WI38 (cell line): Measurements from ENCODE around the gene CAMK2N1.

Experiments
- H3K4me3 ChIP-seq: 2 replicates; pipeline ENCODE4 v1.5.1; 2011; ENCODE audit warnings: low read depth, mild to moderate bottlenecking, control low read depth, low read length
- TF ChIP-seq, protein P1 (sequence below): IDR thresholded peaks from 2 replicates; pipeline ENCODE4 v1.5.1; 2012; ENCODE audit warnings: low read depth, mild to moderate bottlenecking, control low read depth, low read length

Gene CAMK2N1

DNA sequence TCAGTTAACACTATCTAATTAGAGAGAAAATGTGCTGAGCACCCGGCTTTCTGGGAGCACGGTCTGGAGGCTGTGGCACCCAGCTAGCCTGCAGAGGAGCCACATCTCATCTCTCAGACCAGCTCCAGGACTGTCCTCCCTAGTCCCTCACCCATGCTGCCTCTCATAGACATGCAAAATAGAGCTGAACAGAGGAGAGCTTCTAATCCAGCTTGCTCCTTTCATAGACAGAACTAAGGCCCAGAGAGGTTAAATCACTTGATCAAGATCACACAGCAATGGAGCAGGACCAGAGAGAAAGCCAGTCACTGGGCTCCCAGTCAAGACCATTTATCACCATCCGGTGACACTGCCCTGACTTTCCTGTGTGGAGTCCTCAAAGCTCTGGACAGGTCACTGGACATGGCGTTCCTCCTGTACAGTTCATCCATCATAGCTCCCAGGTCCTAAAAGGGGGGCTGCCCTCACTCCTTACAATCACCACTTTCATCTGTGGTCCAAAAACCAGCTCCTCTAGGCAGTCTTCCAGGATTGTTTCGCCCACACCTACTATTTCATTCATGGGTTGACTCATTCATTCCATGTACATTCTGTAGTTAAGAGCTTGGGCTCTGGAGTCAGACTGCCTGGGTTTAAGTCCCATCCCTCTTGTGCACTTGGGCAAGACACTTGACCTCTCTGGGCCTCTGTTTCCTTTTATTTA lies 8.8 kb upstream of the CAMK2N1 start:
- TF ChIP-seq, protein P1, sequence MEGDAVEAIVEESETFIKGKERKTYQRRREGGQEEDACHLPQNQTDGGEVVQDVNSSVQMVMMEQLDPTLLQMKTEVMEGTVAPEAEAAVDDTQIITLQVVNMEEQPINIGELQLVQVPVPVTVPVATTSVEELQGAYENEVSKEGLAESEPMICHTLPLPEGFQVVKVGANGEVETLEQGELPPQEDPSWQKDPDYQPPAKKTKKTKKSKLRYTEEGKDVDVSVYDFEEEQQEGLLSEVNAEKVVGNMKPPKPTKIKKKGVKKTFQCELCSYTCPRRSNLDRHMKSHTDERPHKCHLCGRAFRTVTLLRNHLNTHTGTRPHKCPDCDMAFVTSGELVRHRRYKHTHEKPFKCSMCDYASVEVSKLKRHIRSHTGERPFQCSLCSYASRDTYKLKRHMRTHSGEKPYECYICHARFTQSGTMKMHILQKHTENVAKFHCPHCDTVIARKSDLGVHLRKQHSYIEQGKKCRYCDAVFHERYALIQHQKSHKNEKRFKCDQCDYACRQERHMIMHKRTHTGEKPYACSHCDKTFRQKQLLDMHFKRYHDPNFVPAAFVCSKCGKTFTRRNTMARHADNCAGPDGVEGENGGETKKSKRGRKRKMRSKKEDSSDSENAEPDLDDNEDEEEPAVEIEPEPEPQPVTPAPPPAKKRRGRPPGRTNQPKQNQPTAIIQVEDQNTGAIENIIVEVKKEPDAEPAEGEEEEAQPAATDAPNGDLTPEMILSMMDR: no peak
- no peak overlapping the region for H3K4me3 ChIP-seq

DNA sequence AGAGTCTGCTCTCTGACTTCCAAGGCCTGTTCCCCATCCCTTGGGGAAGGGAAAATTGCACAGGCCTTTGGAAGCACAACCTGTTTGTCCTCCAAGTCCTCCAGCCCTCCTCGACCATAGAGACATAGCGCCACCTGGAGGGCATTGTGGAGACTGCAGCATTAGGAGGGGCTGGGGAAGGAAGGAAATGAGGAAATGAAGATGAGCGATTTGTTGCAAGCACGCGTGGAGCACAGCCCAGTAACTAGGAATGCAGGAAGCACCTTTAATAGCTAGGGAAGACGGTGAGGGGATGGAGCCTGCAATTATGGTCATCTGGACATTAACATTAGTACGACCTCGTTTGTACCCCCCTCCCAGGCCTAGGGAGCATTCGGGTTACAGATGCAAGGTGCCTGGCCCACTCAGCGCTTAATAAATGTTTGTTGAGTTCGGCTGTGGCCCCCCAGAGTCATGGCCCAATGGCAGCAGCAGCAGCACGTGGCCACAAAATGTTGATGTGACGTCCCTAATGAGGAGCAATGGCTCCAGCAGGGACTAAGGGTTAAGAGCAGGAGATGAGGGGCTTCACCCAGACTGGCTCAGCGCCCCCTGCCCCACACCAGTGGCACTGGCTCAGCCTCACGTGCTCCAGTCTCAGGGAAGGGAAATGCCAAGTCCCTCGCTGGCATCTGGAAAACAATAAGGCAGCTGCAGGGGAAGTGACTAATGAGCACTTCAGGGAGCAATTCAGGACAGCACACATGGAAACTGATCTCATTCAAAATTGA lies 8.0 kb upstream of the CAMK2N1 start:
- H3K4me3 ChIP-seq: no peak overlapping the region
- TF ChIP-seq, protein P1: peak; percentile 93

DNA sequence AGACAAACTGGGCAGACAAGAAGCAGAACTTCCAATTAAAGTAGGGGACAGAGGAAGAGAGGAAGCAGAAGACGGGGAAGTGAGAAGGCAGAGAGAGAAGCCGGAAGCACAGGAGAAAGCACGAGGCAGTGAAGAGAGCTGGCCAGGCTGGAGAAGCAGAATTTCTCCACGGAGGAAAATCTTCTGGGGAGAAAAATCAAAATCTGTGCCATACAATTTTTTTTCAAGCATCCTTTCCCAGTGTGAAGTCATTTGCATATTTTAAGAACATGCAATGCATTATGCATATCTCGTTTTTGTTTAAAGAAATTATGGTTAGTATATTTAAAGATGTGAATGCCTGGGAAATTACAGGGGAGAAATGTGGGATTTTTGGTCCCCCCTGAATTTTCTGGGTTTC lies 7.3 kb upstream of the CAMK2N1 start:
- TF ChIP-seq, protein P1: no peak

DNA sequence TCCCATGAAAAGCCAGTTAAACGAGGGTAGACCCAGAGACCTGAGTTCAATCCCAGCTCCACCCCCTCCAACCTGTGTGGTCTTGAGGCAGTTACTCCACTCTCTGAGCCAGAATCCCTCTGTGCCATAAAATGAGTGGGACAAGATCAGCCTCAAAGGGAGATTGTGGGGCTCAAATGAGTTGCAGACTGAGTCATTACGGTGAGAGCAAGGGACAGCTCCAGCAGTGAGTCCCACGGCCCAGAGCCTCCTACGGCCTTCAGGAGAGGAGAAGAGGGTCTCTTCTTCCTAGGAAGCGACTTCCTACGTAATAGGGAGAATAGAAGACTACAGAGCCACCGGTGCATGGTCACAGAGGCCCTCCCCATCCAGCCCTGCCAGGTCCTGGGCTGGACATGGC lies 6.7 kb upstream of the CAMK2N1 start:
- H3K4me3 ChIP-seq: no peak overlapping the region
- TF ChIP-seq, protein P1: no peak

More for the DNA sequence above, 7.3 kb upstream of the CAMK2N1 start:
- H3K4me3 ChIP-seq: no peak overlapping the region

DNA sequence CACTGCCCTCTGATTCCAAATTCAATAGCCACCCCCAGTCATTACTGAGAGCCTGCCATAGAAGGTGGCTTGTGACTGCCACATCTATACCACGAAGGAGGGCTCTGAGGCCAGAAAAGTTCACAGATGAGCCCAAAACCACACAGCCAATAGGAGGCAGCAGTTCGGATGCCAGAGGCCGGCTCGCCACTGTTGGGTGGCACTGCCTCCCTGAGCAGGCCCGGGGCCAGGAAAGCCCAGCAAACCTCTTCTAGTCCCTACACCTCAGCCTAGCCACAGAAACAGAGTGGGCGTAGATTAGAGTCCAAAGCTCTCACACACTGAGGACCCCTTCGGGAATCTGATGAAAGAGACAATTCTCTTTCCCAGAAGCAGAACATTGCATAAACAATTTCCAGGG lies 5.9 kb upstream of the CAMK2N1 start:
- TF ChIP-seq, protein P1: no peak
- H3K4me3 ChIP-seq: no peak overlapping the region

DNA sequence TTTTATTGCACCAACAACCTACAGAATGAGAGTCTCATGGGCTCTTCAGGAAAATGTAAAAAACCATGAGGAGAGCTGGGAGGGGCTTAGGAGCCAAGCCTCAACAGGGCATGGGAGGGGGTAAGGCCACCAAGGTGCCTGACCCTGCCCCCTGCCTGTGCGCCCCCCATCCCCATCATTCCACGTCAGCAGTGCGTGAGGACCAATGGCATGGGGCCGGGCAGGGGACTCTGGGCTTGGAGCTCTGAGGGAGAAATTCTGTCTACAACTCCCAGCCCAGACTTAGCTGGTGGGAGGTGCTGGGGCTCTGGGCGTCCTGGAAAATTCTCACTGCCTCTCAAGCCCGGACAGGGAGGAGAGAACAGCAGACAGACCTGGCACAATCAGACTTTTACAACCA lies 5.2 kb upstream of the CAMK2N1 start:
- no peak overlapping the region for H3K4me3 ChIP-seq
- TF ChIP-seq, protein P1: no peak

DNA sequence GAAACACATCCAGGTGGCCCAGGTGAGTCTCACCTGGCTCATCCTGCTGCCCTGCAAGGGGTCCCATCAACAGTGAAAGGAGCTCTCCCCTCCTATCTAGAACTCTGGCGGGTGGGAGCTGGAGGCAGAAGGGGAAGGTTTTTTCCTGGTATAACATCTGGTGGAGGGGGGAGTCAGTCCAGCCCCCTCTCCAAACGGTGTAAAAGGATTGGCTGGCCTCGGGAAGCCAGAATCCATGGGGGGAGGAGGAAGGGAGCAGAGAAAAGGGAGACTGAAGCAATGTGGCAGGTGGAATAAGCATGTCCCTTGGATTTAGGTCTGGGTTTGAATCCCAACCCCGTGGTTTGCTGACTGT lies 1.2 kb upstream of the CAMK2N1 start:
- peak overlapping the region; percentile 98; the same call in 1 of the 2 replicates for H3K4me3 ChIP-seq
- TF ChIP-seq, protein P1: no peak
